Natural killer cell treated with Interleukin-12 subunit alpha and Interleukin-12 subunit beta and Interleukin-15 and Interleukin-18, amount 100 ng/mL, for 72 hours (primary cell): ENCODE measurements around the gene LDLRAD4. TPM values are rescaled to one million over a fixed set of nuclear protein-coding genes. Genes with fewer than 3 reads are reported as not detected.

ENCODE experiments used
- ATAC-seq, 2 donors: fragments of 150-1000 bp; cut with Tn5 transposase in 1 of 2; sonication (Bioruptor Pico), chemical (Tn5 transposase) in 1 of 2; 2 replicates each; pipeline ENCODE4 v1.10.0; 2021
- DNase-seq: peaks from one replicate; pipeline ENCODE4 v3.0.0; 2022; ENCODE audit warnings: low spot score
- H3K27ac Mint-ChIP-seq, 2 donors: 1 replicate in 1 of 2; 2 replicates in 1 of 2; pipeline ENCODE4 v1.8.0; 2022; ENCODE audit warnings: mixed read lengths in 2 of 2, mild to moderate bottlenecking in 1 of 2, moderate library complexity in 1 of 2
- H3K27me3 Mint-ChIP-seq, 2 donors: 1 replicate in 1 of 2; 2 replicates in 1 of 2; pipeline ENCODE4 v1.8.0; 2022; ENCODE audit warnings: mixed read lengths in 2 of 2
- H3K36me3 Mint-ChIP-seq: one replicate; pipeline ENCODE4 v1.8.0; 2022; ENCODE audit warnings: mixed read lengths
- H3K4me1 Mint-ChIP-seq, 2 donors: 1 replicate in 1 of 2; 2 replicates in 1 of 2; pipeline ENCODE4 v1.8.0; 2022; ENCODE audit warnings: low read depth in 2 of 2, mixed read lengths in 2 of 2, mild to moderate bottlenecking in 1 of 2
- H3K4me3 Mint-ChIP-seq: one replicate; pipeline ENCODE4 v1.8.0; 2022; ENCODE audit warnings: mixed read lengths
- H3K9me3 Mint-ChIP-seq: 2 replicates; pipeline ENCODE4 v1.8.0; 2022; ENCODE audit warnings: mixed read lengths
- total RNA-seq, 2 donors: library from RNA; stranded (reverse); gene quantifications; one replicate each; pipeline ENCODE4 v1.2.3, GENCODE V29; 2022

Gene LDLRAD4
- total RNA-seq, 2 donors from 2014 or later: 16.3 to 19.5 TPM

GRCh38 chr18:13397504-13398163, 179.1 kb downstream of the LDLRAD4 start:
- H3K36me3 Mint-ChIP-seq: no peaks in the 10 kb centered on the region
- H3K4me1 Mint-ChIP-seq: no peaks in the 10 kb centered on the region
- no peak overlapping the region for H3K4me3 Mint-ChIP-seq
- ATAC-seq (no peak), DNase-seq (no peak)
- peaks cover 0 to 4% of the 10 kb centered on the region in 2 donors for H3K27me3 Mint-ChIP-seq
- no peaks in the 10 kb centered on the region for H3K9me3 Mint-ChIP-seq
- no peak overlapping the region for H3K27ac Mint-ChIP-seq

GRCh38 chr18:13398631-13399030, 180.1 kb downstream of the LDLRAD4 start:
- DNase-seq (no peak), ATAC-seq (no peak)
- Mint-ChIP-seq H3K9me3 (no peaks in the 10 kb centered on the region), H3K27me3 (peaks cover 0 to 4% of the 10 kb centered on the region in 2 donors), H3K27ac (no peak overlapping the region), H3K4me3 (no peak overlapping the region), H3K36me3 (no peaks in the 10 kb centered on the region), H3K4me1 (no peaks in the 10 kb centered on the region)

GRCh38 chr18:13399511-13399910, 181.0 kb downstream of the LDLRAD4 start:
- Mint-ChIP-seq H3K4me1 (no peaks in the 10 kb centered on the region), H3K36me3 (no peaks in the 10 kb centered on the region), H3K27ac (no peak overlapping the region), H3K9me3 (no peaks in the 10 kb centered on the region), H3K4me3 (no peak overlapping the region), H3K27me3 (peaks cover 0 to 4% of the 10 kb centered on the region in 2 donors)
- no peak for ATAC-seq
- no peak for DNase-seq

- peak in 1 of 2 donors; percentile 44 for ATAC-seq
- Mint-ChIP-seq H3K4me1 (no peaks in the 10 kb centered on the region), H3K4me3 (no peak overlapping the region), H3K9me3 (no peaks in the 10 kb centered on the region), H3K36me3 (no peaks in the 10 kb centered on the region), H3K27ac (no peak overlapping the region), H3K27me3 (peaks cover 0 to 4% of the 10 kb centered on the region in 2 donors)
- DNase-seq: no peak
Measured at GRCh38 chr18:13400636-13401315, 182.2 kb downstream of the LDLRAD4 start.

- H3K9me3 Mint-ChIP-seq: no peaks in the 10 kb centered on the region
- peaks cover 0 to 4% of the 10 kb centered on the region in 2 donors for H3K27me3 Mint-ChIP-seq
- H3K36me3 Mint-ChIP-seq: no peaks in the 10 kb centered on the region
- DNase-seq (no peak), ATAC-seq (peak in 1 of 2 donors; percentile 29)
- H3K4me1 Mint-ChIP-seq: no peaks in the 10 kb centered on the region
- H3K27ac Mint-ChIP-seq: no peak overlapping the region
- H3K4me3 Mint-ChIP-seq: no peak overlapping the region
Measured at GRCh38 chr18:13401404-13401803, 182.8 kb downstream of the LDLRAD4 start.

- ATAC-seq (no peak), DNase-seq (no peak)
- Mint-ChIP-seq H3K27ac (no peak overlapping the region), H3K4me1 (no peaks in the 10 kb centered on the region), H3K36me3 (no peaks in the 10 kb centered on the region), H3K9me3 (no peaks in the 10 kb centered on the region), H3K27me3 (peaks cover 0 to 4% of the 10 kb centered on the region in 2 donors), H3K4me3 (no peak overlapping the region)
Measured at GRCh38 chr18:13401826-13402225, 183.3 kb downstream of the LDLRAD4 start.

- Mint-ChIP-seq H3K4me1 (no peaks in the 10 kb centered on the region), H3K27me3 (no peaks in the 10 kb centered on the region), H3K27ac (no peak overlapping the region), H3K9me3 (no peaks in the 10 kb centered on the region), H3K36me3 (no peaks in the 10 kb centered on the region), H3K4me3 (no peak overlapping the region)
- DNase-seq (no peak), ATAC-seq (no peak)
Measured at GRCh38 chr18:13403786-13404549, 185.4 kb downstream of the LDLRAD4 start.

- Mint-ChIP-seq H3K27ac (no peak overlapping the region), H3K27me3 (no peaks in the 10 kb centered on the region), H3K4me1 (no peaks in the 10 kb centered on the region), H3K4me3 (no peak overlapping the region), H3K36me3 (no peaks in the 10 kb centered on the region), H3K9me3 (no peaks in the 10 kb centered on the region)
- DNase-seq (no peak), ATAC-seq (no peak)
Measured at GRCh38 chr18:13405305-13406038, 186.9 kb downstream of the LDLRAD4 start.

GRCh38 chr18:13406049-13406615, 187.6 kb downstream of the LDLRAD4 start:
- H3K4me1 Mint-ChIP-seq: no peaks in the 10 kb centered on the region
- no peak overlapping the region for H3K4me3 Mint-ChIP-seq
- no peaks in the 10 kb centered on the region for H3K36me3 Mint-ChIP-seq
- no peaks in the 10 kb centered on the region for H3K27me3 Mint-ChIP-seq
- ATAC-seq: peak in 1 of 2 donors; percentile 15
- no peak overlapping the region for H3K27ac Mint-ChIP-seq
- no peaks in the 10 kb centered on the region for H3K9me3 Mint-ChIP-seq
- DNase-seq: no peak

GRCh38 chr18:13406736-13407135, 188.2 kb downstream of the LDLRAD4 start:
- H3K4me3 Mint-ChIP-seq: no peak overlapping the region
- no peak overlapping the region for H3K27ac Mint-ChIP-seq
- no peaks in the 10 kb centered on the region for H3K27me3 Mint-ChIP-seq
- no peaks in the 10 kb centered on the region for H3K9me3 Mint-ChIP-seq
- DNase-seq (no peak), ATAC-seq (no peak)
- no peaks in the 10 kb centered on the region for H3K36me3 Mint-ChIP-seq
- H3K4me1 Mint-ChIP-seq: no peaks in the 10 kb centered on the region

GRCh38 chr18:13407484-13407883, 188.9 kb downstream of the LDLRAD4 start:
- Mint-ChIP-seq H3K4me1 (no peaks in the 10 kb centered on the region), H3K4me3 (no peak overlapping the region), H3K27ac (no peak overlapping the region), H3K9me3 (peaks cover 6% of the 10 kb centered on the region), H3K36me3 (peaks cover 6% of the 10 kb centered on the region), H3K27me3 (no peaks in the 10 kb centered on the region)
- no peak for DNase-seq
- peak in 1 of 2 donors; percentile 33 for ATAC-seq

- H3K36me3 Mint-ChIP-seq: peaks cover 7% of the 10 kb centered on the region
- no peaks in the 10 kb centered on the region for H3K27me3 Mint-ChIP-seq
- no peak overlapping the region for H3K27ac Mint-ChIP-seq
- H3K9me3 Mint-ChIP-seq: peaks cover 8% of the 10 kb centered on the region
- no peak overlapping the region for H3K4me3 Mint-ChIP-seq
- DNase-seq: no peak
- ATAC-seq: no peak
- no peaks in the 10 kb centered on the region for H3K4me1 Mint-ChIP-seq
Measured at GRCh38 chr18:13409026-13409425, 190.5 kb downstream of the LDLRAD4 start.

GRCh38 chr18:13409997-13410396, 191.4 kb downstream of the LDLRAD4 start:
- no peaks in the 10 kb centered on the region for H3K4me1 Mint-ChIP-seq
- peaks cover 8% of the 10 kb centered on the region for H3K9me3 Mint-ChIP-seq
- no peak overlapping the region for H3K4me3 Mint-ChIP-seq
- peaks cover 7% of the 10 kb centered on the region for H3K36me3 Mint-ChIP-seq
- no peaks in the 10 kb centered on the region for H3K27me3 Mint-ChIP-seq
- no peak for ATAC-seq
- H3K27ac Mint-ChIP-seq: no peak overlapping the region
- DNase-seq: no peak
